Liver (tissue), 9 donors: ENCODE results near the gene VEGFC. TPM values are rescaled to one million over a fixed set of nuclear protein-coding genes. Genes with fewer than 3 reads are reported as not detected.

Experiments used
- DNase-seq: peaks from one replicate; pipeline ENCODE4 v3.0.0-alpha.2; 2017; ENCODE audit warnings: low spot score
- H3K27ac ChIP-seq, 2 donors: one replicate each; pipeline ENCODE4 v1.7.0; 2013; ENCODE audit warnings: inconsistent platforms in 2 of 2, low read length in 2 of 2, control low read depth in 1 of 2, low read depth in 1 of 2, mild to moderate bottlenecking in 1 of 2
- H3K27me3 ChIP-seq, 4 donors: one replicate each; pipeline versions ENCODE4 v1.6.1 to v1.7.0; 2013; ENCODE audit warnings: low read length in 3 of 4, inconsistent platforms in 1 of 4, mild to moderate bottlenecking in 1 of 4, moderate library complexity in 1 of 4; ENCODE audit not compliant: control insufficient read depth in 4 of 4, insufficient read depth in 4 of 4
- H3K36me3 ChIP-seq, 4 donors: one replicate each; pipeline versions ENCODE4 v1.6.1 to v1.7.0; 2013; ENCODE audit warnings: low read length in 3 of 4, mild to moderate bottlenecking in 3 of 4, low read depth in 1 of 4, moderate library complexity in 1 of 4; ENCODE audit not compliant: control insufficient read depth in 4 of 4, insufficient read depth in 3 of 4
- H3K4me1 ChIP-seq, 4 donors: one replicate each; pipeline versions ENCODE4 v1.6.1 to v1.7.0; 2013; ENCODE audit warnings: low read length in 3 of 4, mild to moderate bottlenecking in 3 of 4, moderate library complexity in 1 of 4; ENCODE audit not compliant: control insufficient read depth in 4 of 4, insufficient read depth in 4 of 4
- H3K4me3 ChIP-seq, 3 donors: one replicate each; pipeline versions ENCODE4 v1.6.1 to v1.7.0; 2013; ENCODE audit warnings: low read length in 3 of 3, control low read depth in 1 of 3, low read depth in 1 of 3, mild to moderate bottlenecking in 1 of 3
- H3K9ac ChIP-seq, 2 donors: one replicate each; pipeline ENCODE4 v1.7.0; 2013; ENCODE audit warnings: low read length in 2 of 2, mild to moderate bottlenecking in 2 of 2, moderate library complexity in 2 of 2, control low read depth in 1 of 2, low read depth in 1 of 2
- H3K9me3 ChIP-seq, 4 donors: one replicate each; pipeline versions ENCODE4 v1.6.1 to v1.7.0; 2013; ENCODE audit warnings: low read length in 3 of 4; ENCODE audit not compliant: control insufficient read depth in 4 of 4
- ATF3 ChIP-seq: IDR thresholded peaks from 2 replicates; pipeline ENCODE4 v1.6.1; 2016; ENCODE audit warnings: antibody characterized with exemption
- EGR1 ChIP-seq, 2 donors: IDR thresholded peaks; 2 replicates each; pipeline ENCODE4 v1.6.1; 2016 to 2018; ENCODE audit warnings: antibody characterized with exemption in 2 of 2, low read depth in 2 of 2
- FOXA1 ChIP-seq: IDR thresholded peaks from 2 replicates; pipeline ENCODE4 v1.6.1; 2016; ENCODE audit warnings: antibody characterized with exemption
- FOXA2 ChIP-seq: IDR thresholded peaks from 2 replicates; pipeline ENCODE4 v1.6.1; 2016; ENCODE audit warnings: antibody characterized with exemption
- GABPA ChIP-seq, 2 donors: IDR thresholded peaks in 1 of 2; conservative IDR thresholded peaks in 1 of 2; 2 replicates each; pipeline ENCODE4 v1.6.1; 2016; ENCODE audit warnings: antibody characterized with exemption in 2 of 2, mild to moderate bottlenecking in 1 of 2, moderate library complexity in 1 of 2
- HNF4G ChIP-seq: IDR thresholded peaks from 2 replicates; pipeline ENCODE4 v1.6.1; 2016; ENCODE audit warnings: antibody characterized with exemption
- JUND ChIP-seq, 2 donors: IDR thresholded peaks; 2 replicates each; pipeline ENCODE4 v1.6.1; 2016; ENCODE audit warnings: antibody characterized with exemption in 2 of 2
- NR2F2 ChIP-seq: IDR thresholded peaks from 2 replicates; pipeline ENCODE4 v1.6.1; 2016; ENCODE audit warnings: antibody characterized with exemption
- RAD21 ChIP-seq, 2 donors: IDR thresholded peaks; 2 replicates each; pipeline ENCODE4 v1.6.1; 2016; ENCODE audit warnings: antibody characterized with exemption in 2 of 2, mild to moderate bottlenecking in 2 of 2
- REST ChIP-seq: IDR thresholded peaks from 2 replicates; pipeline ENCODE4 v1.6.1; 2016; ENCODE audit warnings: antibody characterized with exemption, mild to moderate bottlenecking
- RXRA ChIP-seq, 2 donors: IDR thresholded peaks; 2 replicates each; pipeline ENCODE4 v1.6.1; 2017 to 2018; ENCODE audit warnings: antibody characterized with exemption in 2 of 2, mild to moderate bottlenecking in 1 of 2
- SP1 ChIP-seq: IDR thresholded peaks from 2 replicates; pipeline ENCODE4 v1.6.1; 2018; ENCODE audit warnings: antibody characterized with exemption, mild to moderate bottlenecking
- TAF1 ChIP-seq: conservative IDR thresholded peaks from 2 replicates; pipeline ENCODE4 v1.6.1; 2016; ENCODE audit warnings: antibody characterized with exemption, mild to moderate bottlenecking
- YY1 ChIP-seq: IDR thresholded peaks from 2 replicates; pipeline ENCODE4 v1.6.1; 2016; ENCODE audit warnings: antibody characterized with exemption, mild to moderate bottlenecking
- ZBTB33 ChIP-seq: IDR thresholded peaks from 2 replicates; pipeline ENCODE4 v1.6.1; 2016; ENCODE audit warnings: antibody characterized with exemption
- WGBS: extraction: QIAGEN DNeasy Blood & Tissue Kit; methylation state at CpG from one replicate; pipeline ENCODE4 v1.1.7; 2013; 5-methylcytosine and 5-hydroxymethylcytosine counted together
- polyA plus RNA-seq, 2 donors: library from polyadenylated mRNA; stranded (reverse) in 1 of 2; unstranded in 1 of 2; fragments of 200-250 nt in 1 of 2; fragments of >200 nt in 1 of 2; fragmentation: Nextera tagmentation in 1 of 2; extraction: Ambion mirVana in 1 of 2; gene quantifications; one replicate each; pipeline versions ENCODE4 v1.2.1 to v1.2.3, GENCODE V29; 2013 to 2015
- total RNA-seq, 2 donors: library from RNA; depleted of rRNA; stranded (reverse); fragments of >200 nt; gene quantifications; one replicate each; pipeline ENCODE4 v1.2.3, GENCODE V29; 2014
- TF ChIP-seq, protein P1 (sequence below): fragments of 150-350 bp; IDR thresholded peaks from 2 replicates; pipeline ENCODE4 v1.5.1; 2017; ENCODE audit warnings: improper control_type of control experiment, low read depth, low read length; ENCODE audit not compliant: missing input control
- donor health status: healthy.
- donor health status: healthy.
- donor health status: healthy.
- donor health status: healthy.
- donor health status: healthy.

Gene VEGFC
- total and polyA plus RNA-seq, 4 donors, result 0.32 to 1.8 (median 0.95) TPM

GRCh38 chr4:176784816-176785215 is 7.9 kb downstream of the VEGFC start:
- no peaks in the 10 kb centered on the region for H3K9me3 ChIP-seq
- WGBS, result 39% methylated on average over 2 of the region's 2 CpGs
- no peaks in the 10 kb centered on the region for H3K36me3 ChIP-seq
- no peak overlapping the region for H3K27ac ChIP-seq
- no peak overlapping the region for H3K4me3 ChIP-seq
- no peak for TF ChIP-seq YY1
- TF ChIP-seq, protein P1, sequence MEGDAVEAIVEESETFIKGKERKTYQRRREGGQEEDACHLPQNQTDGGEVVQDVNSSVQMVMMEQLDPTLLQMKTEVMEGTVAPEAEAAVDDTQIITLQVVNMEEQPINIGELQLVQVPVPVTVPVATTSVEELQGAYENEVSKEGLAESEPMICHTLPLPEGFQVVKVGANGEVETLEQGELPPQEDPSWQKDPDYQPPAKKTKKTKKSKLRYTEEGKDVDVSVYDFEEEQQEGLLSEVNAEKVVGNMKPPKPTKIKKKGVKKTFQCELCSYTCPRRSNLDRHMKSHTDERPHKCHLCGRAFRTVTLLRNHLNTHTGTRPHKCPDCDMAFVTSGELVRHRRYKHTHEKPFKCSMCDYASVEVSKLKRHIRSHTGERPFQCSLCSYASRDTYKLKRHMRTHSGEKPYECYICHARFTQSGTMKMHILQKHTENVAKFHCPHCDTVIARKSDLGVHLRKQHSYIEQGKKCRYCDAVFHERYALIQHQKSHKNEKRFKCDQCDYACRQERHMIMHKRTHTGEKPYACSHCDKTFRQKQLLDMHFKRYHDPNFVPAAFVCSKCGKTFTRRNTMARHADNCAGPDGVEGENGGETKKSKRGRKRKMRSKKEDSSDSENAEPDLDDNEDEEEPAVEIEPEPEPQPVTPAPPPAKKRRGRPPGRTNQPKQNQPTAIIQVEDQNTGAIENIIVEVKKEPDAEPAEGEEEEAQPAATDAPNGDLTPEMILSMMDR, result no peak
- no peak for TF ChIP-seq RAD21 (IDR thresholded peaks at IDR 0.05)
- no peak for TF ChIP-seq JUND (IDR thresholded peaks at IDR 0.05)
- no peak for TF ChIP-seq FOXA2
- TF ChIP-seq RXRA (IDR thresholded peaks at IDR 0.05), result no peak
- no peak for TF ChIP-seq TAF1
- TF ChIP-seq REST, result no peak
- no peak for TF ChIP-seq FOXA1
- TF ChIP-seq ATF3, result no peak
- no peak for TF ChIP-seq ZBTB33
- no peak for TF ChIP-seq EGR1 (IDR thresholded peaks at IDR 0.05; ENCODE audit: low read depth in 2 of 2)
- no peak for TF ChIP-seq SP1
- peaks cover 0 to 4% (median 0%) of the 10 kb centered on the region in 4 donors for H3K27me3 ChIP-seq
- no peaks in the 10 kb centered on the region for H3K4me1 ChIP-seq
- DNase-seq, result no peak
- no peak overlapping the region for H3K9ac ChIP-seq

- H3K4me1 ChIP-seq, result no peaks in the 10 kb centered on the region
- no peak overlapping the region for H3K4me3 ChIP-seq
- no peaks in the 10 kb centered on the region for H3K9me3 ChIP-seq
- 58% methylated on average over 2 of the region's 2 CpGs for WGBS
- DNase-seq, result no peak
- TF ChIP-seq YY1 (no peak), GABPA (IDR thresholded peaks at IDR 0.05 in 1 of 2, conservative IDR thresholded peaks at IDR 0.05 in 1 of 2) (no peak), FOXA2 (no peak), HNF4G (no peak), FOXA1 (no peak), NR2F2 (no peak)
- no peak overlapping the region for H3K9ac ChIP-seq
- no peak overlapping the region for H3K27ac ChIP-seq
- no peaks in the 10 kb centered on the region for H3K36me3 ChIP-seq
- peaks cover 0 to 4% (median 0%) of the 10 kb centered on the region in 4 donors for H3K27me3 ChIP-seq
Observed at GRCh38 chr4:176782794-176783193, 9.9 kb downstream of the VEGFC start.
